KG1 (cell line): ENCODE results near the gene SLCO4A1.
A peak's percentile ranks its signal among the peaks of the same experiment; 100 is the strongest.

ENCODE experiments used
- DNase-seq: peaks from one replicate; lab custom pipeline; 2025; lab: John Stamatoyannopoulos, UW

Gene SLCO4A1

GRCh38 chr20:62642051-62642665 is at the start of gene SLCO4A1:
Gene SLCO4A1, plus strand, starts transcription at chr20:62642503. Its CDS starts 13,952 bp downstream, at chr20:62656455.
- peak; percentile 81 for DNase-seq

- no peak for DNase-seq
Observed at GRCh38 chr20:62592506-62593177, 49.7 kb upstream of the SLCO4A1 start.

- DNase-seq = no peak
Observed at GRCh38 chr20:62593616-62594015, 48.7 kb upstream of the SLCO4A1 start.

GRCh38 chr20:62595069-62595468 is 47.2 kb upstream of the SLCO4A1 start:
- DNase-seq = no peak

- DNase-seq = no peak
Observed at GRCh38 chr20:62595491-62595890, 46.8 kb upstream of the SLCO4A1 start.

- DNase-seq = no peak
Observed at GRCh38 chr20:62596486-62596885, 45.8 kb upstream of the SLCO4A1 start.

GRCh38 chr20:62596921-62597320 is 45.4 kb upstream of the SLCO4A1 start:
- no peak for DNase-seq

GRCh38 chr20:62597416-62598115 is 44.7 kb upstream of the SLCO4A1 start:
- DNase-seq = no peak

GRCh38 chr20:62598761-62599194 is 43.5 kb upstream of the SLCO4A1 start:
- DNase-seq = no peak

- DNase-seq = no peak
Observed at GRCh38 chr20:62599216-62600110, 42.8 kb upstream of the SLCO4A1 start.

GRCh38 chr20:62601172-62601571 is 41.1 kb upstream of the SLCO4A1 start:
- no peak for DNase-seq

- DNase-seq = no peak
Observed at GRCh38 chr20:62601714-62602113, 40.6 kb upstream of the SLCO4A1 start.

GRCh38 chr20:62602550-62602949 is 39.8 kb upstream of the SLCO4A1 start:
- peak; percentile 58 for DNase-seq

GRCh38 chr20:62603021-62603906 is 39.0 kb upstream of the SLCO4A1 start:
- peak; percentile 89 for DNase-seq

GRCh38 chr20:62603907-62604785 is 38.2 kb upstream of the SLCO4A1 start:
- DNase-seq = no peak

GRCh38 chr20:62604796-62605195 is 37.5 kb upstream of the SLCO4A1 start:
- no peak for DNase-seq

- no peak for DNase-seq
Observed at GRCh38 chr20:62605236-62605943, 36.9 kb upstream of the SLCO4A1 start.

GRCh38 chr20:62606016-62606415 is 36.3 kb upstream of the SLCO4A1 start:
- no peak for DNase-seq

GRCh38 chr20:62606551-62607201 is 35.6 kb upstream of the SLCO4A1 start:
- no peak for DNase-seq
